Mesendoderm (in vitro differentiated cells): ENCODE results near the gene ATXN10.

ENCODE experiments used
- DNase-seq: peaks from one replicate; pipeline ENCODE4 v3.0.0; 2013
- H2AK5ac ChIP-seq: 2 replicates; pipeline ENCODE4 v1.6.1; 2013; ENCODE audit warnings: low read length, inconsistent platforms
- H2BK120ac ChIP-seq: 2 replicates; pipeline ENCODE4 v1.6.1; 2013; ENCODE audit warnings: low read depth, mild to moderate bottlenecking, low read length, moderate library complexity, mixed read lengths
- H2BK15ac ChIP-seq: replicated peaks from 2 replicates; pipeline ENCODE4 v1.6.1; 2013; ENCODE audit warnings: low read depth, mild to moderate bottlenecking, moderate library complexity
- H2BK5ac ChIP-seq: 2 replicates; pipeline ENCODE4 v1.6.1; 2013; ENCODE audit warnings: low read length, inconsistent platforms
- H3K18ac ChIP-seq: 2 replicates; pipeline ENCODE4 v1.6.1; 2013; ENCODE audit warnings: mild to moderate bottlenecking, low read length, mixed read lengths
- H3K23ac ChIP-seq: one replicate; pipeline ENCODE4 v1.6.1; 2013; ENCODE audit warnings: low read length
- H3K27ac ChIP-seq: 2 replicates; pipeline ENCODE4 v1.5.1; 2013; ENCODE audit warnings: low read depth, mild to moderate bottlenecking, inconsistent platforms, low read length, moderate library complexity
- H3K27me3 ChIP-seq: 2 replicates; pipeline ENCODE4 v1.6.1; 2013; ENCODE audit warnings: low read length, control low read depth, mild to moderate bottlenecking, inconsistent platforms; ENCODE audit not compliant: insufficient read depth, poor library complexity
- H3K36me3 ChIP-seq: 2 replicates; pipeline ENCODE4 v1.6.1; 2013; ENCODE audit warnings: low read length, inconsistent platforms; ENCODE audit not compliant: control insufficient read depth, insufficient read depth
- H3K4ac ChIP-seq: one replicate; pipeline ENCODE4 v1.6.1; 2013; ENCODE audit warnings: low read depth, mild to moderate bottlenecking, low read length, moderate library complexity
- H3K4me1 ChIP-seq: 2 replicates; pipeline ENCODE4 v1.6.1; 2013; ENCODE audit warnings: low read depth, low read length, inconsistent platforms; ENCODE audit not compliant: control insufficient read depth
- H3K4me2 ChIP-seq: 2 replicates; pipeline ENCODE4 v1.6.1; 2013; ENCODE audit warnings: low read length
- H3K4me3 ChIP-seq: 2 replicates; pipeline ENCODE4 v1.5.1; 2013; ENCODE audit warnings: mild to moderate bottlenecking, low read length
- H3K56ac ChIP-seq: one replicate; pipeline ENCODE4 v1.6.1; 2013; ENCODE audit warnings: low read length
- H3K79me1 ChIP-seq: 2 replicates; pipeline ENCODE4 v1.6.1; 2013; ENCODE audit warnings: low read length, inconsistent platforms
- H3K79me2 ChIP-seq: 2 replicates; pipeline ENCODE4 v1.6.1; 2013; ENCODE audit warnings: mild to moderate bottlenecking, low read length; ENCODE audit not compliant: control insufficient read depth, insufficient read depth
- H3K9ac ChIP-seq: 2 replicates; pipeline ENCODE4 v1.6.1; 2013; ENCODE audit warnings: low read length, inconsistent platforms
- H4K5ac ChIP-seq: one replicate; pipeline ENCODE4 v1.6.1; 2013; ENCODE audit warnings: low read length
- H4K8ac ChIP-seq: one replicate; pipeline ENCODE4 v1.6.1; 2013; ENCODE audit warnings: low read depth, mild to moderate bottlenecking, control low read depth, low read length, moderate library complexity
- WGBS: extraction: QIAGEN DNeasy Blood & Tissue Kit; methylation state at CpG from one replicate; pipeline ENCODE4 v1.1.7; 2013; ENCODE audit warnings: low lambda C conversion rate, missing lambda C conversion rate; ENCODE audit not compliant: insufficient coverage; ENCODE audit errors: extremely low coverage; 5-methylcytosine and 5-hydroxymethylcytosine counted together

The ATXN10 gene

GRCh38 chr22:45881524-45881875, 209.9 kb downstream of the ATXN10 start:
- Histone ChIP-seq H2BK5ac (no peak overlapping the region), H4K5ac (no peak overlapping the region), H3K18ac (no peak overlapping the region), H3K4me2 (no peak overlapping the region), H3K27ac (no peak overlapping the region), H3K4me3 (no peak overlapping the region), H3K79me2 (no peaks in the 10 kb centered on the region), H4K8ac (no peak overlapping the region), H3K36me3 (no peaks in the 10 kb centered on the region), H3K4ac (no peak overlapping the region), H3K79me1 (no peaks in the 10 kb centered on the region), H3K23ac (no peak overlapping the region), H2BK15ac (no peak overlapping the region), H3K56ac (no peak overlapping the region), H3K27me3 (peaks cover 20% of the 10 kb centered on the region), H3K9ac (no peak overlapping the region), H3K4me1 (peaks cover 2% of the 10 kb centered on the region), H2BK120ac (no peak overlapping the region), H2AK5ac (no peak overlapping the region)
- no CpG with 5 or more reads among the region's 8 CpGs for WGBS
- no peak for DNase-seq

GRCh38 chr22:45882881-45883810, 211.5 kb downstream of the ATXN10 start:
- no peak overlapping the region for H3K4me2 ChIP-seq
- H3K4me1 ChIP-seq: peaks cover 2% of the 10 kb centered on the region
- H2BK15ac ChIP-seq: no peak overlapping the region
- DNase-seq: no peak
- no peak overlapping the region for H2AK5ac ChIP-seq
- no peak overlapping the region for H2BK120ac ChIP-seq
- H2BK5ac ChIP-seq: no peak overlapping the region
- no CpG with 5 or more reads among the region's 32 CpGs for WGBS
- H3K23ac ChIP-seq: no peak overlapping the region
- peaks cover 20% of the 10 kb centered on the region for H3K27me3 ChIP-seq
- no peaks in the 10 kb centered on the region for H3K36me3 ChIP-seq
- no peaks in the 10 kb centered on the region for H3K79me2 ChIP-seq
- H3K18ac ChIP-seq: no peak overlapping the region
- H3K4me3 ChIP-seq: no peak overlapping the region
- no peak overlapping the region for H4K5ac ChIP-seq
- no peak overlapping the region for H3K4ac ChIP-seq
- H3K79me1 ChIP-seq: no peaks in the 10 kb centered on the region
- H3K9ac ChIP-seq: no peak overlapping the region
- no peak overlapping the region for H3K27ac ChIP-seq
- no peak overlapping the region for H4K8ac ChIP-seq
- H3K56ac ChIP-seq: no peak overlapping the region

GRCh38 chr22:45883811-45884170, 212.2 kb downstream of the ATXN10 start:
- Histone ChIP-seq H3K4me3 (no peak overlapping the region), H2AK5ac (no peak overlapping the region), H2BK5ac (no peak overlapping the region), H3K56ac (no peak overlapping the region), H3K27me3 (peaks cover 19% of the 10 kb centered on the region), H3K4ac (no peak overlapping the region), H3K23ac (no peak overlapping the region), H3K79me2 (no peaks in the 10 kb centered on the region), H3K9ac (no peak overlapping the region), H3K36me3 (no peaks in the 10 kb centered on the region), H3K18ac (no peak overlapping the region), H2BK120ac (no peak overlapping the region), H3K4me1 (peaks cover under 1% of the 10 kb centered on the region), H3K4me2 (no peak overlapping the region), H4K5ac (no peak overlapping the region), H3K27ac (no peak overlapping the region), H4K8ac (no peak overlapping the region), H2BK15ac (no peak overlapping the region), H3K79me1 (no peaks in the 10 kb centered on the region)
- DNase-seq: no peak
- WGBS: no CpG with 5 or more reads among the region's 8 CpGs

GRCh38 chr22:45884201-45885062, 212.8 kb downstream of the ATXN10 start:
- H3K23ac ChIP-seq: no peak overlapping the region
- no peaks in the 10 kb centered on the region for H3K36me3 ChIP-seq
- no peak overlapping the region for H2BK120ac ChIP-seq
- no peak overlapping the region for H3K4me3 ChIP-seq
- no peak overlapping the region for H4K8ac ChIP-seq
- H4K5ac ChIP-seq: no peak overlapping the region
- no peak overlapping the region for H3K4me2 ChIP-seq
- no peak overlapping the region for H3K56ac ChIP-seq
- no peaks in the 10 kb centered on the region for H3K79me1 ChIP-seq
- H2AK5ac ChIP-seq: no peak overlapping the region
- no peak overlapping the region for H3K4ac ChIP-seq
- H2BK5ac ChIP-seq: no peak overlapping the region
- H3K9ac ChIP-seq: no peak overlapping the region
- WGBS: no CpG with 5 or more reads among the region's 27 CpGs
- no peak overlapping the region for H2BK15ac ChIP-seq
- H3K27me3 ChIP-seq: peaks cover 18% of the 10 kb centered on the region
- DNase-seq: no peak
- no peak overlapping the region for H3K18ac ChIP-seq
- no peaks in the 10 kb centered on the region for H3K79me2 ChIP-seq
- H3K27ac ChIP-seq: no peak overlapping the region
- H3K4me1 ChIP-seq: no peaks in the 10 kb centered on the region

- Histone ChIP-seq H3K4me1 (no peaks in the 10 kb centered on the region), H3K36me3 (no peaks in the 10 kb centered on the region), H3K18ac (no peak overlapping the region), H2BK120ac (no peak overlapping the region), H3K4me2 (no peak overlapping the region), H3K9ac (no peak overlapping the region), H3K4ac (no peak overlapping the region), H3K4me3 (no peak overlapping the region), H4K5ac (no peak overlapping the region), H3K79me1 (no peaks in the 10 kb centered on the region), H3K79me2 (no peaks in the 10 kb centered on the region), H3K23ac (no peak overlapping the region), H2BK15ac (no peak overlapping the region), H3K56ac (no peak overlapping the region), H2BK5ac (no peak overlapping the region), H2AK5ac (no peak overlapping the region), H4K8ac (no peak overlapping the region), H3K27ac (no peak overlapping the region), H3K27me3 (peaks cover 13% of the 10 kb centered on the region)
- WGBS: no CpG with 5 or more reads among the region's 16 CpGs
- no peak for DNase-seq
Observed at GRCh38 chr22:45885171-45885840, 213.7 kb downstream of the ATXN10 start.
